HG03066 (cell line): Measurements from ENCODE around the gene CLEC16A.
A peak's percentile ranks its signal among the peaks of the same experiment; 100 is the strongest.

Experiments
- ATAC-seq: cut with Tn5 transposase; IDR thresholded peaks from one replicate; pipeline ENCODE4 v1.9.1; 2021; ENCODE audit warnings: low read depth; ENCODE audit not compliant: unreplicated experiment

CLEC16A gene

DNA sequence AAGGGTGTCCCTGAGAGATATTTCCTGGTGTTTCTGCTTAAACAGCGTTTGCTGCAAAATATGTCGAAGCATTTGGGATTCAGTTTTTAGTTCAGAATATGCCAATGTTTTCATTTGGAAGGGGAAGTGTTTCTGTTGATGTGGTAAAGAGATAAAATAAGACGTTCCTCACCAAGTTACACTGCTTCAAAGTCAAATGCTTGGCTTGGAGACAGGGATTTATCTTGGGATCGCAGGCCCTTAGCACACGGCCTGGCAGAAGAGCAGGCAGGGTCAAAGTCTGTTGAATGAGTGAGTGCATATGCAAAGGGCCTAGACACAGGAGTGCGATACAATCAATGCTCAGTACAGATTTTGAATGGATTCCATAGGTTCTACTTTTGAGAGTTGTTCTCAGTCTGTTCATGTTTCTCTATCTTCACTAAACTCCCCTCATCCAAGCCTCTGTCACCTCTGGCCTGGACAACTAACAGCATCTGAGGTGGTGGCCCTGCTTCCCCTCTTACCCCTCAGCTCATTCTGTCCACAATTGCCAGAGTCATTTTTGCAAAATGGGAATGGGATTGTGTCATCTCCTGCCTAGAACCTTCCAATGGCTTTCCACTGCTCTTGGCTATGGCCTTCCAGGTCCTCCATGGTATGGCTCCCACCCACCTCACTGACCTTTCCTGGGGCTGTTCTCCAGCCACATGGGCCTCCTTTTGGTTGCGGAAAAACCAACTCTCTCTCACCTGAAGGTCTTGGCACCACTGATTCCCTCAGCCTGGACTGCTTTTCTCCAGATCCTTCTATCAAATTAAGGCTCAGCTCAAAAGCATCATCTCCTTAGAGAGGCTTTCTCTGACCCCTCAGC lies 5.3 kb upstream of the CLEC16A start:
- ATAC-seq: no peak

DNA sequence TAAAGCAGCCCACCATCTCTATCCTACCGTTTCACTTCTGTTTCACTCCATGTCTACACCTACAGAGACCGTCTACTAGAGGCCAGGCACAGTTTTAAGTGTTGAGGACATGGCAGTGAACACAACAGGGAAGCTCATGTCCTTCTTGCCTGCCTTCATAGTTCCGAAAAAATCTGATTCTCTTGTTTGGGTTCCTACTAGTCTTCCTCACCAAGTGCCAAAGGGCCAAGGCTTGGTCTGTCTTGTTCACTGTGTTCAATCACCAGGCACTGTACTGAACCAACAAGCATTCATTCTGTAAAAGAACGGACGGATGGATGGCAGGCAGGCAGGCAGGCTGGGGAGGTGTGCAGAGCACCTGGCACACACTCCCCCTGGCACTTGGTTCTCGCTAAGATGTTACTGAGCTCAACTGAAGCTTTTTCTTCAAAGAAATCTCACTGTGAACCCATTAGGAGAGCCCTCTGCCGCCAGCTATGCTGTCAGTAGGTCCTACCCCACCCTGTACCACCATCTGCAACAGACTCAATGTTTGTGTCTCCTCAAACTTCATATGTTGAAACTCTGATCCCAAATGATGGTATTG lies 4.6 kb upstream of the CLEC16A start:
- ATAC-seq: no peak

DNA sequence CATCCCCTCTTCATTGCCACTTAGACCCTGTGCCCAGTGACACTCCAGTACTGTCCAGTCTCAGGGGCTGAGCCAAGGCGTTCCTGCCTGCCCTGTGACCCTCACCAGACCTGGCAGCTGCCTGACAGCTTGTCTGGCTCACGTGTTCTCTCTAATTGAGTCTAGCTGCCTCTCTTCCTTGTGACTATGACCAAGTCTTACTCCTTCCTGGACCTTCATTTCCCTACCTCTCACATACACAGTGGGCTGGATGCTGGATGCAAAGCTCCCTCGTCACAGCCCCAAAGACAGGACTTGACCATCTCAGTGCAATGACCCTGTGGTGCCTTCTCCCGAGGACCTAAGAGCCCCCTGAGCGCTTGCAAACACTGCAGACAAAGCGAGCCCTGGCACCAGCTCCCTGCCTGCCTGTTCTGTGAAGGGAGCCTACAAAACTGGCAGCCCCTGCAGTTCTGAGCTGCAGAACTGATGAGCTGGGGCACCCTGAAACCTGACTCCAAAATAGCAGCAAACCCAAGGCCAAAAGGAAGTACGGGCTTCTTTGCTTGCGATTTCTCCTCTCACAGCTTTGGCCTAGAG lies 3.8 kb upstream of the CLEC16A start:
- no peak for ATAC-seq

DNA sequence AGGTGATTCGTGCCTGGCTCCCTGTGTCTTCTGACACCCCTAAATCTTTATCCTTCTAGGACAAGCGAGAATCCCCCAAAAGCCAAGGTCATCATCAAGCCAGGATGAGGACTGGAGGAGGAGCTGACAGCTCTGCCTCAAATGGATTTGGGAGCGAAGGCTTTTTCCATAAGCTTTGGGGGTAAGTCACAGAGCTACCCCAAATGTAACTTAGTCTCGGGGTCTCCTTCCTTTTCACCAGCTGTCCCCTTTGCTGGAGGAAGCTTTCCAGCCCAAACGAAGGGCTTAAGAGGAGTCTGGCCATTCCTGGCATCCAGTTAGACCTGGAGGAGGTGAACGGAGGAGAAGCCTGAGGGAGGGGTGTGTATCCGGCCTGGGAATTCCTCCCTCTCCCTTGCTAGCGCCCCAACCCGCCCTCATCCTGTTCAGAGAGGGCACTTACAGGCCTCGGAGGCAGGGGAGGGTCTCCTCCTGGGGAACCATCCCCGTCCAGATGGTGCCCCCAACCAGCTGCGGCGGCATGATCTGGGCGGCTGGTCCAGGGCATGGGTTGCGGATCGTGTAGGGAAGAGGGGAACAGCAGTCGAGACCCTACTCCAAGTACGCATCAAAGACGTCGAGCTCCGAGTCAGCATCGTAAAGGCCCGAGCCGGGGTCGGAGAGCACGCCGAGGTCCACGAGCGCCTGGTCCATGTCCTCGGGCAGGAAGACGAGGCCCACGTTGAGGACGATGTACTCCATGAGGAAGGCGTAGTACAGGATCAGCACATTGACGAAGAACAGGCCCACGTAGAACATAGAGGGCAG lies 3.0 kb upstream of the CLEC16A start:
- no peak for ATAC-seq

DNA sequence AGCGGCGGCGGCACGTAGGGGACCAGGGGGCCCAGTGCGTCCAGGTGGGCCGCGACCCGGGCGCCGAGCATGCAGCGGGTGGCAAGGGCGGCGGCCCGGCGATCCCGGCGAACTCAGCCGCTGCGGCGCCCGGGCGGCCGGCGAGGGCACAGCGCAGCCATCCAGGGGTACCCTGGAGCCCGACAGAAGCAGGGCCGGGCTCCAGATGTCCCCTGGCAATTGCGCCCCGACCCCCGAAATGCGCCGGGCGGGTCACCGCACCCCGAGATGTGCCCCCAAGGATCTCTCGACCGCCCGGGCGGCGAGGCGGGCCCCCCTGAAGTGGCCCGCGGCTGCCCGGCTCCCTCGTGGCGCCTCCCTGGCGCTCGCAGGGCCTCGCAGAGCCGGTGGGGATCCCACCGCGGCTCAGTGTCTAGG lies 2.4 kb upstream of the CLEC16A start:
- ATAC-seq: peak; percentile 1

DNA sequence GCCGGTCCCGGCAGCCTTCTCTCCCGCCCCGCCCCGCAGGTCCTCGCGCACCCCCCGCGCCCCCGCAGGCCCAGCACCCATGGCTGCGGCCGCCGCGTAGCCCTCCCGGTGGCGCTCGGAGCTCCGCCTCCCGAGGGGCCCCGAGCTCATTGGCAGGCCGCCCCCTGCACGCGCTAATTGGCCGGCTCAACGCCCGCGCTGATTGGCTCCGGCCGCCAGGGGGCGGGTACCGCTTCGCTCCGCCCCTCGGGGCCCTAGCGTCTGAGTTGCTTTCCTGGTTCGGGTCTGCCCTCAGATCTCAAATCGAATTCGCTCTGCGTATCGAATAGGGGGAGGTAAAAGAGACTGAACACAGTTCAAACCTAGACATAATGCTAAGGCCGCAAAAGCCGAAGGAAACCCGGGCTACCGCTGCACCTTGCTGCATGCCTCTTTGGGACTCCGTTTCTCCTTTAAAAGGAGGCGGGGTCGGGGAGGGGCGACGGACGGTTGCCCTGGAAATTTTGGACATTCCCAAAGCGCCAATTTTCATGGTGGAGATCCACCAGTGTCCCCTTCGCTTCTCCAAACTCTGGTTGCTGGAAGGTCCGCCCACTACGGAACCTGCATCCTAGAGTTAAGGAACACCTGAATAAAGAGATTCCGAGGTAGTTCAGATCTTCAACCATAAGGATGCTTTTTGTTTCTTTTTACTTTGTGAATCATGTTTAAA lies 1.9 kb upstream of the CLEC16A start, which contains the start of gene DEXI:
Gene DEXI (minus strand): TSS at position 117 of the 712 bp plus-strand sequence. CDS start 463 bp downstream, outside the sequence.
- peak; percentile 47 for ATAC-seq

DNA sequence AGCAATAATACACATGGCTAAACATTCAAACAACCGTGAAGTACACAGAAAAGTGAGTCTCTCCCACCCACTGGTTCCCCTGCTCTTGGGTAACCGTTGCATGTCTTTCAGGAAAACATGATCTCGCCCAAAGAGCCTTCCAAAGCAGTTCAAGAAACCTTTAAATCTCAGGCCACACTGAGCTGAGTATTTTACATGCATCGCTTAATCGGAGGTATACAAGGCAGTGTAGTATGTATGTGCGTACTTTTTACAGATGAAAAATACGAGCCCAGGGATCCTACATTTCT lies 1.4 kb upstream of the CLEC16A start:
- no peak for ATAC-seq

DNA sequence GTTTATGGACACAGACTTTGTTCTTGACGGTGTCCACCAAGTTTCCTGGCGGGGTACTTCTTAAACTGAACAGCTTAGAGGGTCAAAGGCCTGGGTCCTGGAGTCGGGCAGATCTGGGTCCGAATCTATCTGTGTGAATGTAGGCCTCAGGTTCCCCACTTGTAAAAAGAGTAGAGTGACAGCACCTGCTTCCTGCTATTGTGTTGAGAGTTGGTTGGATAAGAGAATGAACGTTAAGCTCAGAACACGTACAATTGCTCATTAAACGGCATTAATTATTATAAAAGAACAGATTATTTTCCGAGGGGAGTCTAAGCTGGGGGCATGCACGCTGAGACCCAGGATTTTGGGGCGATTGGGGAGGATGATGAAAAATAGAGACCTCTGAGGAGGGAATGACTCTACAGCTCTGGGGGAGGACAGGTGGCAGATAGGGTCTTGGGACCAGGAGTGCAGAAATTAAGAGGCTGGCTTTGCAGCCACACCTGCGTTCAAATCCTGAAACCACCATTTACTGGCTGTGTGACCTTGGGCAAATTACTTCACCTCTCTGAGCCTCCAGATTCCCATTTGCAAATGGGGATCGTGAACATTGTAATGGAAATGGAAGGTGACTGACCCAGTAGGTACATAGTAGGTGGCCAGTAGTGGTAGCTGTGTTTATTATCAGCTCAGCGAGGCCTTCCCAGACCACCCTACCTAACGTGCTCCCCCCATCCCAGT lies 862 bp downstream of the CLEC16A start:
- no peak for ATAC-seq

DNA sequence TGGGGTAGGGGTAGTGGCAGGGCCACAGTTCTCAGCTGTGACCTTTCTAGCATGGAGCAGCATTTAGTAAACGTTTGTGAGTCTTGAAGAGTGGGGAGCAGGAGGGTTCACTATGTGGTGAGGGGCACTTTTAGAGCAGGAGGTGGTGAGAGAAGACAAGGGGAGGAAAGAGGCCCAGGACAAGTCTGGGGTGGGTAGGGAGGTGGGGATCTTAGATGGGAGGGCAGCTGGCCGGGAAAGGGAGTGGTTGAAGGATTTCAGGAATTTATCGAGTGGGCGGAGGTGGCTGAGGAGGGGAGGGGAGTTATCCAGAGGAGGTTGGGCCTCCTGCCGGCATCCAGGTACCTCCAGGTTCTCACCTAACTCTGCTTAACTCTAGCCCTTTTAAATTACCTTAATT lies 1.9 kb downstream of the CLEC16A start:
- ATAC-seq: no peak

DNA sequence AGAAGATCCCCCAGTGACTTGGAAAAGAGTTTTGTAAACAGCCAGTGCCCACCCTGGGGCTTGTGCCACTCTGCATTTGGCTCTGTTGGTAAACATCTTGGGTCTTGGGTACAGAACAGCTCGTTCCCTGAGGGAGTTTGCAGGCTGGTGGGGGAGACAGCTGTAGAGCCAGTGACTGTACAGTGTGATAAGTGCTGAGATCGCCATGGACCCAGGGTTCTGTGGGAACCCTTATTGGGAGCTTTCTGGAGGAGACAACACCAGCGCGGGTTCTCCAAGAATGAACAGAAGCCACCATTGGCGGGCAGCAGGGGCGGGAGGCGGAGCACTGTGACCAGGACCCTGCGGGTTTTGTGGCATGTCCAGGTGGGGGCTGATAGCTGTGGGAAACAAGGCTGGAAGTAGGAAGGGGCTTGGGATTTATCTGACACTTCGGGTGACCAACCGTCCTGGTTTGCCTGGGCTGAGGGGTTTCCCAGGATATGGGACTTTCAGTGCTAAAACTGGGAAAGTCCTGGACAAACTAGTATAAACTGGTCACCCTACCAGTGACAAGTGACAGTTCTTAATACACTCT lies 2.9 kb downstream of the CLEC16A start:
- ATAC-seq: no peak

DNA sequence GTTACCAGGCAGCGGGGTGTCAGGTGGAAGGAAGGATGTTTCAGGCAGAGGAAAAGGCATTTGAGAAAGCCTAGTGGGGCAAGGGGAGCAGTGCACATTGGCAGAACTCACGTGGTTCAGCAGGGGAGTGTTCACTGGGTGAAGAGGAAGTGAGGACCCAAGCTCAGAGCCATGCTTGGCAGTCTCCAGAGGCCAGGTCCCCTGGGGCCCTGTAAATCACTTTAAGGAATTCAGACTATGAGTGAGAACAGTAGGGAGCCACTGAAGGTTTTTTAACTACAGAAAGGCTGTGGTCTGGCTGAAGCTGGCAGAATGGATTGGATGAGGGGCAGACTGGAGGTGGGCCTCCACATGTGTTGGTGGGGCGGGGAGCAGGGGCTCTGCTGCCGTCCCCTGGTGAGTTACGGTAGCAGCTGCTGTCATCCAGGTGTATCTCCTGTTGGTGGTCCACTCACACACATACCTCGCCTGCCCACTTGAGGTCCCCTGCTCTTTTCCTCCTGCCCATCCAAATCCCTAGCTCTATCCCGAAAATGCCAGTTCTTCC lies 5.1 kb downstream of the CLEC16A start:
- peak; percentile 70 for ATAC-seq

DNA sequence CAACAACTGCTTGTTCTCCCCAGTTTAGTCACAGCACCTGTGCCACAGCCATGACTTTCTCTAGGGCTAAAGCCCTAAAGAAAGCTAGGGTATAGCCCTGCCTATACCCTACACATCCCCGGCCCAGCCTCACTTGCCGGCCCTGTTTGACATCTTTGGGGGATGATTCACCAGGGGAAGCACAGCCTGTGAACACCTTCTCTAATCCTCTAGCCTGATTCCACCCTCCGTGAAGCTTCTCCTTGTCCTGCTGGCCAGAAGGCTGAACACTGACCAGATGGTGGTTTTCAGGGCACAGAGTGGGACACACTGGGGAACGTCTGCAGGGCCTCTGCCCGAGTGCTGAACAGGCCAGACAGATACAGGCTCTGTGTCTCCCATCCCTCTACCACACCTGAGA lies 6.0 kb downstream of the CLEC16A start:
- ATAC-seq: no peak

DNA sequence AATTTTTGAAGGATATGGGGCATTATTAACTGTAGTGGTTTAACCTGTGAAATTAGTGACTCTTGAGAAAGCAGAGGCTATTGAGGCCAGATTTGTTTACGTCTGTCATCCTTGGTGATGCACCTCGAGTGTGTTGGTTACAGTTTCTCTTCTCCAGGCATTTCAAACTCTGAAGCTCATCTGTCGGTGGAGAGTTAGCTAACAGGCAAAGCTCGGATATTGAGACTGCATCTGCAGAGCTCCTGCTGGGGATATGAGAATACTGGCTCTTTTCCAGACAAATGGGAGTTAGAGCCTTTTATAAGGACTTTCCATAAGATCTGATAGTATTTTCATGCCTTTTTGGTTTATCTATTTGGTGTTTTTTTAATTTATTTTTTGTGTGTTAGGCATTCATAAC lies 6.7 kb downstream of the CLEC16A start:
- no peak for ATAC-seq

DNA sequence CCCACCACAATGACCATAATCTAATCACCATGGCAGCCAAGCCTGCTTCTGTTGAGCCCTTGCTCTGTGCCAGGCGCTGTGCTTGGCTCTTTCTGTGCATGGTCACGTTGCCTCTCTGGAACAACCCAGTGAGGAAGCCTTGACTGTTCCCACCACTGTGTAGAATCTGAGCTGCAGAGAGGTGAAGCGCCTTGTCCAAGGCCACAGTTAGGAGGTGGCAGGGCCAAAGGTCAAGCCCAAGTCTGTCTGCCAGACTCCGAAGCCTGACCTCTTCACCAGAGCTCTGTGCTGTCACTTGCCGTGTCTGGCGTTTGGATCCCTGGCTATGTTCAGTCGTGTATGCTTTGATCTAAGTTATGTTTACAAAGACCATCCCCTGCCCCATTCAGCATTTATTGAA lies 10.5 kb downstream of the CLEC16A start:
- ATAC-seq: no peak

DNA sequence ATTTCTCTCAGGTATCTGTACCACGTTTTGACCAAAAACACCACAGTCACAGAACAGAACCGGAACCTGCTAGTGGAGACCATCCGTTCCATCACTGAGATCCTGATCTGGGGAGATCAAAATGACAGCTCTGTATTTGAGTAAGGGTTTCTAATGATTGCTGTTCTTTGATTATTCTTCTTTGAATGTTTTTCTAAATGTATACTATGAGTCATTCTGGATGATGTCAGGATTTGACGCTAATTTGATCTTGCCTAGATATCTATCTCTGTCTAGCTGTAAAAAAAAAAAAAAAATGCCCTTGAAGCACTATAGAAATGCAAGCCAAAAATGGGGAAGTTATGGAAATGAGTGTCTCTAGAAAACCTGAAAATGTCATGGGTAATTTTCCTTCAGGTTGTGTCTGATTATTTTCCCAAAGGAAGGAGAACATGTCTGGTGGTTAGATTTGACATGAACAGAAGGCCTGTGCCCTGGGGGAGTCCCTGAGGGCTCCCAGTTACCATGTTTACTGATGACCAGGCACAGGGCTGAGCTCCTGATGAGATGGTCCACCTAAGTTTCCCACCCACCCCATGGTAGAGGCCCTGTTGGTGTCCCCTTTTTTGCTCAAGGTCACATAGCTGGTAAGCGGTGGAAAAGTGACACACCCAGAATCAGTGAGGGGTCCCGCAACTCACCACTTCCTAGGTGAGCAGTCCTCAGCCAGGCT lies 13.6 kb downstream of the CLEC16A start:
- no peak for ATAC-seq

DNA sequence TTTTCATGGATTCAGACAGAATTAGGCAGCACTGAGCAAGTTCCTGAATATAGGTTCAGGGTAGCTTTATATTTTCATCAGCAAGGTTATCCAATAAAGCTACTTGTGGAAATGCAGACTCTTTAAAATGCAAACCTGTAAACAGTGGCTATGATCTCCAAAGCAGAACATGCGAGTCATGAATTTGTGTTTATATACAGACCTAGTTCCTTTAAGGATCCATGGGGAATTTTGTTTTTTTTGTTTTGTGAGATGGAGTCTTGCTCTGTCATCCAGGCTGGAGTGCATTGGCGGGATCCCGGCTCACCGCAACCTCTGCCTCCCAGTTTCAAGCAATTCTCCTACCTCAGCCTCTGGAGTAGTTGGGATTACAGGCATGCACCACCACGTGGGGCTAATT lies 14.8 kb downstream of the CLEC16A start:
- ATAC-seq: no peak

DNA sequence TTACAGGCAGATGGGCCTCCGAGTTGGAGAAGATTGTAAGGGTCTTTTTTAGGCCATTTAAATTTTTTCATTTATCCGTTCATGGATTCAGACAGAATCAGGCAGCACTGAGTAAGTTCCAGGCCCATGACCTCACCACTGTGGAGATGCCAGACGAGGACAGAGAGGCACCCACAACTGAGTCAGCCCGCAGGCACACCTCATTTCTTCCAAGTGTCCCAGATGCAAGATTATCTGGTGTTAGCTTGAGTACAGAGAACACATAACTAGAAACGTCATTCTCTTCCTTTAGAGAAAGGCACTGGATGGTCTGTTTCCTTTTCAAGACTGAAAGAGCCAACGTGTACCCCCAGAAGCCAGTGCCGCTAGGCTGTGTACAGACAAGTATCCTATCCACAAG lies 16.9 kb downstream of the CLEC16A start:
- no peak for ATAC-seq

DNA sequence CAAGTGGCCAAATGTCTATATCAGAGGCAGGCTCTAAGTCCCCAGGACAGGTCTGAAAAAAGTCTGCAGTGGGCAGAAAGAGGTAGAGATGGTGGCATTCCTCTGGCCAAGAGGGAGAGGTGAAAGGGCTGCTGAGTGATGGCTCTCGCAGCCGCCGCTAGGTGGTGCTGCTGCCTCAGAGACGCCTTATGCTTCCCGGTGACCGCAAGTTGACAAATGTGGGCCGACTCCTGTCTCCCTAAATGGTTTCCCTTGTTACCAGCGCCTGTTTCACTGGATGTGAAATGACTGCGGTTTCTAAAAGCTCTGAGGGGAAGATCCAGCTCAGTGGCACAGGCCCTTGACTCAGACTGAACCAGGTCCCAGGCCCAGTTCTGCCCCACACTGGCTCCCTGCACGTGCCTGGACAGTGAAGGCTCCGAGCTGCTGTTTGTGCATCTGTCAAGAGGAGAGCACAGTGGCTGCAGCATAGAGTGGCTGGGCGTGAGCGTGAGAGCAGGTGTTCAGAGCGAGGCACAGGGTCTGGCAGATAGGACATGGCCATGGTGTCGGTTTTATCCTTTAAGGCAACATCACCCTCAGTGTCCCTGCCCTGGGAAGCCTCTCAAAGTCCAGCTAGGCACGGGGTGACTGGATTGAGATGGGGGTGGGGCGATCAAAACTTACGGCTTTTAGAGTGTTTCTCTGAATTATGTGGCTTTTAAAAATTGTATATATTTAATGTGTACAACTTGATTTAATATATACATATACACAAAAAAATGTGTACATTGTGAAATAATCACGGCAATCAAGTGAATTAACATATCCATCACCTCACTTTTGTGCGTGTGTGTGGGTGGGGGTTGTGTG lies 19.9 kb downstream of the CLEC16A start:
- ATAC-seq: no peak
